Heart right ventricle (tissue), 16 donors: Measurements from ENCODE around the gene ACHE. TPM values are rescaled to one million over a fixed set of nuclear protein-coding genes. Genes with fewer than 3 reads are reported as not detected.
A peak's percentile ranks its signal among the peaks of the same experiment; 100 is the strongest.

Experiments
- ATAC-seq, 8 donors: fragments of 200-7000 bp; cut with Tn5 transposase; one replicate each; pipeline ENCODE4 v1.9.1; 2020; ENCODE audit warnings: mild to moderate bottlenecking in 8 of 8, moderate library complexity in 8 of 8, moderate number of reproducible peaks in 1 of 8
- DNase-seq, 2 donors: peaks; one replicate each; pipeline ENCODE4 v3.0.0-alpha.2; 2020
- H3K27ac ChIP-seq, 10 donors: fragments of 200-600 bp; sonication (generic) in 2 of 10; one replicate each; pipeline versions ENCODE4 v1.5.0 to v1.8.0; 2020 to 2022; ENCODE audit warnings: mild to moderate bottlenecking in 3 of 10
- H3K27me3 ChIP-seq, 7 donors: fragments of 200-600 bp; one replicate each; pipeline ENCODE4 v1.8.0; 2021 to 2022; ENCODE audit warnings: mild to moderate bottlenecking in 2 of 7
- H3K36me3 ChIP-seq, 9 donors: fragments of 200-600 bp; sonication (generic) in 1 of 9; one replicate each; pipeline versions ENCODE4 v1.5.0 to v1.8.0; 2020 to 2022; ENCODE audit warnings: mild to moderate bottlenecking in 2 of 9
- H3K4me1 ChIP-seq, 9 donors: fragments of 200-600 bp; sonication (generic) in 1 of 9; one replicate each; pipeline versions ENCODE4 v1.5.0 to v1.8.0; 2020 to 2022; ENCODE audit warnings: mild to moderate bottlenecking in 4 of 9
- H3K4me3 ChIP-seq, 10 donors: fragments of 200-600 bp; sonication (generic) in 2 of 10; one replicate each; pipeline versions ENCODE4 v1.5.0 to v1.8.0; 2020 to 2022; ENCODE audit warnings: mild to moderate bottlenecking in 7 of 10, moderate library complexity in 2 of 10
- H3K9me3 ChIP-seq, 11 donors: fragments of 200-600 bp in 10 of 11; sonication (generic) in 2 of 11; one replicate each; pipeline versions ENCODE4 v1.5.0 to v1.8.0; 2013 to 2022; ENCODE audit warnings: mild to moderate bottlenecking in 2 of 11, control low read depth in 1 of 11, moderate library complexity in 1 of 11
- CTCF ChIP-seq, 9 donors: fragments of 200-600 bp; sonication (generic) in 2 of 9; IDR thresholded peaks; one replicate each; pipeline versions ENCODE4 v1.5.0 to v1.8.0; 2021 to 2022; ENCODE audit warnings: antibody characterized with exemption in 9 of 9, mild to moderate bottlenecking in 5 of 9, moderate library complexity in 1 of 9
- WGBS, 2 donors: extraction: QIAGEN DNeasy Blood & Tissue Kit; methylation state at CpG; one replicate each; pipeline ENCODE4 v1.1.7; 2013; ENCODE audit warnings: inconsistent platforms in 1 of 2; 5-methylcytosine and 5-hydroxymethylcytosine counted together
- intact Hi-C, 10 donors: fragments of 100-400 bp; cut with DNase I; formaldehyde crosslinking; loops; one replicate each; pipeline versions ENCODE4 v1.11.1 to v1.14.2; 2022
- polyA plus RNA-seq, 2 donors: library from polyadenylated mRNA; stranded (reverse); fragments of 200-250 nt; gene quantifications; one replicate each; pipeline ENCODE4 v1.2.3, GENCODE V29; 2013
- total RNA-seq, 10 donors: library from RNA; stranded (reverse); fragmentation: NEBNext Ultra II Directional in 3 of 10; extraction: Animal tissue kit (Norgen Biotek cat#: 25700) in 3 of 10; gene quantifications; one replicate each; pipeline versions ENCODE4 v1.2.1 to v1.2.4, GENCODE V29; 2021 to 2023
- donor health status: Arrhythmogenic right ventricular cardiomyopathy.
- donor health status: ischemic (EF 13 %, LVEDD 7.1; RV severe dilation, severe dysfunction).
- donor health status: healthy with polysubstance abuse.
- donor health status: DM: no; HTN: yes; CAD: no.
- donor health status: DM: no; HTN: no; CAD: no.
- donor health status: ischemic (EF 25% LVEDD 6.9; RV normal size, moderate dysfunction).
- donor health status: ischemic (EF 25% LVEDD 5.7; RV mildly dilated, moderate dysfunction).
- donor health status: healthy.
- donor health status: DM: yes; HTN: yes; CAD: no.
- donor health status: Ischemic cardiomyopathy.
- donor health status: ischemic (EF 35%, LVEDD 5.7; RV mildly dilated, moderate dysfunction).
- donor health status: nonischemic (EF 11% LVEDD 7.7; RV severe dilation, severe dysfunction).
- donor health status: DM: yes; HTN: yes; CAD: no.
- donor health status: PGD.
- donor health status: ischemic (EF 29% LVEDD 5.4; RV normal size, mild dysfunction).
- donor health status: nonischemic (EF 23%, LVEDD 6.1; RV moderate dilation, normal function).

The ACHE gene
- total and polyA plus RNA-seq, 12 donors = 0.27 to 1.1 (median 0.81) TPM

- H3K36me3 ChIP-seq = peaks cover 5 to 47% (median 36%) of the 10 kb centered on the region in 9 donors
- peak within 1 kb of the TSS; percentile 55 to 82 (median 75) for H3K4me3 ChIP-seq
- peaks cover 0 to 37% (median 0%) of the 10 kb centered on the region in 7 donors for H3K27me3 ChIP-seq
- WGBS, 2 donors = 3% methylated on average over 57 to 71 of the region's 73 CpGs
- intact Hi-C loops = loop anchor here in 2 of 10 donors (2.0 kb wide), 1 partner anchor 14 kb away; the partner anchor contains the start of gene SRRT (in 2 of the 2)
- peak in 1 of 9 donors; percentile 3 for TF ChIP-seq CTCF (IDR thresholded peaks at IDR 0.05)
- ATAC-seq (peak; percentile 38 to 68 (median 50)), DNase-seq (no peak)
- peaks cover 16 to 45% (median 31%) of the 10 kb centered on the region in 9 donors for H3K4me1 ChIP-seq
- H3K9me3 ChIP-seq = no peaks in the 10 kb centered on the region
- peak within 1 kb of the TSS; percentile 78 to 91 (median 88) for H3K27ac ChIP-seq
Observed at GRCh38 chr7:100888988-100889750, 6.5 kb downstream of the ACHE start, which contains the start of gene UFSP1. TSS of gene UFSP1 (minus strand) at chr7:100889715. CDS start at chr7:100889271, 444 bp downstream.

GRCh38 chr7:100888291-100888987 is 7.2 kb downstream of the ACHE start:
- Histone ChIP-seq H3K9me3 (no peaks in the 10 kb centered on the region), H3K36me3 (peaks cover 5 to 54% (median 43%) of the 10 kb centered on the region in 9 donors), H3K27ac (peak overlapping the region in 9 of 10 donors; percentile 83 to 91 (median 89)), H3K4me1 (peaks cover 16 to 45% (median 31%) of the 10 kb centered on the region in 9 donors), H3K27me3 (peaks cover 0 to 30% (median 0%) of the 10 kb centered on the region in 7 donors), H3K4me3 (peak overlapping the region; percentile 55 to 82 (median 75))
- no peak for ATAC-seq
- TF ChIP-seq CTCF (IDR thresholded peaks at IDR 0.05) = no peak
- 77 to 78% methylated on average over 18 of the region's 18 CpGs for WGBS, 2 donors
- no peak for DNase-seq
- intact Hi-C loops = loop anchor here in 2 of 10 donors (2.0 kb wide), 1 partner anchor 14 kb away; the partner anchor contains the start of gene SRRT (in 2 of the 2)

DNA sequence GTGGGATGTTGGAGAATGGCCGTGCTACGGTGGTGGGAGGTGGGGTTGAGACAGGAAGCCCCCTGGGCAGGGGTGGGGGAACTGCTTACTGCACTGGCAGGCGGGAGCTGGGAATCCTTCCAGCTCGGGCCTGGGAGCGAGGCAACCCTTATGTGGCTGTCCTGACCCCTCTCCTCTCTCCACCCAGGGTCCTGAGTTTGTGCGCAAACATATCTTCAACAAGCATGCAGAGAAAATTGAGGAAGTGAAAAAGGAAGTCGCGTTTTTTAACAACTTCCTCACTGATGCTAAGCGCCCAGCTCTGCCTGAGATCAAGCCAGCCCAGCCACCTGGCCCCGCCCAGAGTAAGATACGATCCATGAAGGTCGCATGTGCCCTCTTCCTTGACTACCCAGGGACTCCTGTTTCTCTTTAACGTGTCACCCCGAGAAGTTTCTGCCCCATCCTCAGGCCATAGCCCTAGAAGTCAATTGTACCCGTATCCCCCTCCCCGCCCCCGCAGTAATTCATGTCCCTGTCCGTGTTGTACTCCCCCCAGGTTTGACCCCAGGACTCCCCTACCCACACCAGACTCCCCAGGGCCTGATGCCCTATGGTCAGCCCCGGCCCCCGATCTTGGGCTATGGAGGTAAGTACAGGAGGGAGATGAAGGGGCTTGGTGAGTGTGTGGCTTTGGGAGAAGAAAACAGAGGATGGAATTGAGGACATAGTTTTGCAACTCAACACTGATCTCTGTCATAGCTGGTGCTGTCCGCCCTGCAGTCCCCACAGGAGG is 8.0 kb downstream of the ACHE start:
- no peaks in the 10 kb centered on the region for H3K9me3 ChIP-seq
- ATAC-seq (no peak), DNase-seq (no peak)
- no peak for TF ChIP-seq CTCF (IDR thresholded peaks at IDR 0.05)
- peak overlapping the region in 2 of 10 donors; percentile 30 to 81 for H3K4me3 ChIP-seq
- peaks cover 16 to 45% (median 31%) of the 10 kb centered on the region in 9 donors for H3K4me1 ChIP-seq
- H3K36me3 ChIP-seq = peaks cover 6 to 62% (median 49%) of the 10 kb centered on the region in 9 donors
- peak overlapping the region in 4 of 10 donors; percentile 19 to 90 (median 40) for H3K27ac ChIP-seq
- H3K27me3 ChIP-seq = peaks cover 0 to 23% (median 0%) of the 10 kb centered on the region in 7 donors
- WGBS, 2 donors = 56 to 60% methylated on average over 21 of the region's 21 CpGs
- intact Hi-C loops = loop anchor here in 2 of 10 donors (2.0 kb wide), 1 partner anchor 13 kb away; the partner anchor contains the start of gene SRRT (in 2 of the 2)
